Measurements from ENCODE around the gene TTC33.
"Not testable (repeated sequence)": the region's sequence is repeated elsewhere in the genome, so short reads cannot be mapped to it uniquely, and the experiment has no call there.

Gene TTC33

GRCh38 chr5:40755407-40756365, at the start of gene TTC33:
Gene TTC33, minus strand, starts transcription at chr5:40755961. Its CDS starts 8,943 bp downstream, at chr5:40747018.
- peak; percentile 90 for DNase-seq

GRCh38 chr5:40801771-40802562, 46.2 kb upstream of the TTC33 start:
- DNase-seq, result no peak

GRCh38 chr5:40799258-40799657, 43.5 kb upstream of the TTC33 start:
- DNase-seq, result no peak

- DNase-seq, result no peak
Observed at GRCh38 chr5:40798801-40799210, 43.0 kb upstream of the TTC33 start.

- peak; percentile 91 for DNase-seq
Observed at GRCh38 chr5:40798012-40798800, 42.4 kb upstream of the TTC33 start, which contains the start of gene PRKAA1. Gene PRKAA1, minus strand, starts transcription at chr5:40798374. Its CDS starts 185 bp downstream, at chr5:40798189.

GRCh38 chr5:40797273-40798011, 41.7 kb upstream of the TTC33 start:
- no peak for DNase-seq

- DNase-seq, result no peak
Observed at GRCh38 chr5:40796487-40796889, 40.7 kb upstream of the TTC33 start.

- not testable (repeated sequence) for DNase-seq
Observed at GRCh38 chr5:40794877-40795276, 39.1 kb upstream of the TTC33 start.

GRCh38 chr5:40794340-40794739, 38.6 kb upstream of the TTC33 start:
- DNase-seq, result not testable (repeated sequence)

- DNase-seq, result not testable (repeated sequence)
Observed at GRCh38 chr5:40792691-40793090, 36.9 kb upstream of the TTC33 start.

- DNase-seq, result no peak
Observed at GRCh38 chr5:40791715-40792139, 36.0 kb upstream of the TTC33 start.

GRCh38 chr5:40790947-40791593, 35.3 kb upstream of the TTC33 start:
- DNase-seq, result no peak

- DNase-seq, result not testable (repeated sequence)
Observed at GRCh38 chr5:40788941-40789340, 33.2 kb upstream of the TTC33 start.

GRCh38 chr5:40787986-40788385, 32.2 kb upstream of the TTC33 start:
- no peak for DNase-seq

GRCh38 chr5:40786664-40787063, 30.9 kb upstream of the TTC33 start:
- DNase-seq, result not testable (repeated sequence)

GRCh38 chr5:40784916-40785315, 29.2 kb upstream of the TTC33 start:
- DNase-seq, result no peak

- no peak for DNase-seq
Observed at GRCh38 chr5:40784027-40784653, 28.4 kb upstream of the TTC33 start.

GRCh38 chr5:40781843-40782409, 26.2 kb upstream of the TTC33 start:
- no peak for DNase-seq

GRCh38 chr5:40780858-40781257, 25.1 kb upstream of the TTC33 start:
- no peak for DNase-seq

GRCh38 chr5:40780199-40780598, 24.4 kb upstream of the TTC33 start:
- DNase-seq, result no peak

GRCh38 chr5:40779561-40779960, 23.8 kb upstream of the TTC33 start:
- DNase-seq, result no peak

Data from amniotic stem cell (primary cell).